ENCODE results near the gene KRTAP29-1. TPM values are rescaled to one million over a fixed set of nuclear protein-coding genes. Genes with fewer than 3 reads are reported as not detected.

Gene KRTAP29-1
- total RNA-seq, 1 experiment from 2014 or later: not detected

- Histone ChIP-seq H2BK20ac (ENCODE audit: low read depth, low read length, poor library complexity, severe bottlenecking) (no peak overlapping the region), H4K5ac (ENCODE audit: insufficient read length, low read depth, low read length) (no peak overlapping the region), H2BK15ac (ENCODE audit: low read depth, low read length) (no peak overlapping the region), H3K4ac (ENCODE audit: low read depth, low read length) (no peak overlapping the region), H3K9me3 (ENCODE audit: control insufficient read depth, low read depth, low read length) (no peaks in the 10 kb centered on the region), H3K23me2 (ENCODE audit: insufficient read length, low read depth, low read length, poor library complexity, severe bottlenecking) (no peaks in the 10 kb centered on the region), H3K4me2 (ENCODE audit: insufficient read depth, insufficient read length, low read length) (no peak overlapping the region), H3K79me2 (ENCODE audit: insufficient read depth, low read length) (no peaks in the 10 kb centered on the region), H2BK5ac (ENCODE audit: insufficient read length, low read length) (no peak overlapping the region), H2BK12ac (ENCODE audit: insufficient read length, low read depth, low read length) (no peak overlapping the region), H3T11ph (ENCODE audit: low read length) (no peak overlapping the region), H3K27ac (ENCODE audit: insufficient read length, low read depth, low read length) (no peak overlapping the region), H3K14ac (ENCODE audit: insufficient read depth, low read length) (no peak overlapping the region), H3K27me3 (ENCODE audit: insufficient read depth, low read length) (no peaks in the 10 kb centered on the region), H4K8ac (replicated peaks; ENCODE audit: insufficient read length, low read depth, low read length) (no peak overlapping the region), H3K9ac (ENCODE audit: extremely low read depth, insufficient read length, low read length) (no peak overlapping the region), H3K56ac (ENCODE audit: insufficient read length, low read depth, low read length) (no peak overlapping the region), H3K79me1 (ENCODE audit: insufficient read depth, low read depth, low read length, poor library complexity, severe bottlenecking) (no peaks in the 10 kb centered on the region), H4K20me1 (ENCODE audit: control insufficient read depth, insufficient read depth, insufficient read length) (no peaks in the 10 kb centered on the region), H2BK120ac (ENCODE audit: low read depth, low read length, poor library complexity, severe bottlenecking) (no peak overlapping the region), H3K23ac (ENCODE audit: insufficient read length, low read depth, low read length) (no peak overlapping the region), H2AK5ac (ENCODE audit: insufficient read length, low read length) (no peak overlapping the region), H3K4me1 (ENCODE audit: insufficient read depth, low read length) (no peaks in the 10 kb centered on the region), H3K18ac (ENCODE audit: insufficient read length, low read depth, low read length) (no peak overlapping the region), H2AFZ (ENCODE audit: low read length) (no peak overlapping the region), H4K91ac (ENCODE audit: insufficient read length, low read depth, low read length) (no peak overlapping the region)
- WGBS (ENCODE audit: extremely low coverage, insufficient read length, low lambda C conversion rate): no CpG with 5 or more reads among the region's 6 CpGs
- Mint-ChIP-seq H3K27ac (no peak overlapping the region), H3K27me3 (ENCODE audit: low read depth) (peaks cover 2% of the 10 kb centered on the region; the same call in 1 of the 2 replicates), H3K9me3 (peaks cover 3 to 4% of the 10 kb centered on the region in 2 experiments; a peak in 3 of 5 replicates), H3K4me1 (peaks cover 3 to 4% of the 10 kb centered on the region in 2 experiments; a peak in 2 of 4 replicates), H3K4me3 (no peak overlapping the region), H3K36me3 (ENCODE audit: insufficient read depth in 1 of 3, low read depth in 3 of 3) (0 out of 7 replicates have a peak, but pooled peaks cover 0 to 1% (median 0%) of the 10 kb centered on the region in 3 experiments)
- TF ChIP-seq CTCF (conservative IDR thresholded peaks at IDR 0.05): no peak
- DNase-seq: no peak
These were observed 23.0 kb upstream of the KRTAP29-1 start for GRCh38 chr17:41325611-41326010.
